Esophagus squamous epithelium (tissue), 5 donors: ENCODE measurements around the gene TRPC4. TPM values are rescaled to one million over a fixed set of nuclear protein-coding genes. Genes with fewer than 3 reads are reported as not detected.

ENCODE experiments used
- DNase-seq: peaks from one replicate; lab custom pipeline; 2025; lab: John Stamatoyannopoulos, UW
- H3K27ac ChIP-seq, 4 donors: fragments of 200-600 bp; sonication (generic); one replicate each; pipeline ENCODE4 v1.5.1; 2016 to 2019; ENCODE audit warnings: mild to moderate bottlenecking in 1 of 4
- H3K27me3 ChIP-seq, 4 donors: fragments of 200-600 bp; sonication (generic); 1 replicate in 3 of 4; 2 replicates in 1 of 4; pipeline versions ENCODE4 v1.5.1 to v1.6.0; 2017 to 2021; ENCODE audit warnings: antibody characterized with exemption in 1 of 4
- H3K36me3 ChIP-seq, 3 donors: fragments of 200-600 bp; sonication (generic); one replicate each; pipeline ENCODE4 v1.5.1; 2016 to 2019
- H3K4me1 ChIP-seq, 3 donors: fragments of 200-600 bp; sonication (generic); one replicate each; pipeline ENCODE4 v1.5.1; 2017 to 2019
- H3K4me3 ChIP-seq, 4 donors: fragments of 200-600 bp; sonication (generic); 1 replicate in 3 of 4; 2 replicates in 1 of 4; pipeline ENCODE4 v1.5.1; 2016 to 2019; ENCODE audit warnings: mild to moderate bottlenecking in 2 of 4, moderate library complexity in 1 of 4
- H3K9me3 ChIP-seq, 3 donors: fragments of 200-600 bp; sonication (generic); one replicate each; pipeline ENCODE4 v1.5.1; 2016 to 2019
- POLR2A ChIP-seq, 4 donors: fragments of 450-650 bp; IDR thresholded peaks; one replicate each; pipeline ENCODE4 v1.6.1; 2017; ENCODE audit warnings: antibody characterized with exemption in 4 of 4, mild to moderate bottlenecking in 4 of 4, moderate library complexity in 3 of 4
- WGBS, 2 donors: methylation state at CpG; one replicate each; pipeline ENCODE4 v1.1.5; 2018; 5-methylcytosine and 5-hydroxymethylcytosine counted together
- intact Hi-C: fragments of 100-400 bp; cut with DNase I; formaldehyde crosslinking; loops from one replicate; pipeline ENCODE4 v1.15.0; 2022
- total RNA-seq, 4 donors: library from RNA; depleted of rRNA; stranded (reverse); fragments of >200 nt; gene quantifications; one replicate each; pipeline ENCODE4 v1.1.0, GENCODE V29; 2016
- TF ChIP-seq, protein P1 (sequence below), 6 experiments: fragments of 450-650 bp in 4 of 6; fragments of 200-600 bp in 2 of 6; sonication (generic) in 2 of 6; IDR thresholded peaks; one replicate each; pipeline ENCODE4 v1.5.1; 2016 to 2019; ENCODE audit warnings: antibody characterized with exemption in 6 of 6, mild to moderate bottlenecking in 4 of 6, moderate library complexity in 4 of 6
- donor health status: DM: yes; HTN: yes; CAD: no.

The TRPC4 gene
- total RNA-seq, 4 donors from 2014 or later, result 0.09 to 0.19 (median 0.13) TPM; not detected in 1

DNA sequence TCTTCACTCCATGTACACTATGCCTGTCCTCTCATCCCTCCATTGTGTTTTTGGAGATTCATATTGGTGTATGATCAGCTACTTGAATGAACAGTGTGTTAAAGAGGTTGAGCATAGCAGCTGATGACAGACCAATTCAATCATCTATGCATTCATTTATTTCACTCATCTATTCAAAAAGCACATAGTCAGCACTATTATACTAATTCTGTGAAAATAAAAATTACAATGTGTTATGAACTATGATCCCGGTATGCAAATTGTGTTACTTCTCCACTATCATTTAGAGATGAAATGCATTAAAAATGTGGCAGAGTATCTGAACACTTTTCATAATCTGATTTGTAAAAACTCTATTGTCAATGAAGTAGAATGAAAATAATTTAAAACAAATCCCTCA, 5.9 kb downstream of the TRPC4 start:
- intact Hi-C loops, result no loop called here
- 84 to 86% methylated on average over 1 of the region's 1 CpG for WGBS, 2 donors
- H3K4me3 ChIP-seq, result no peak overlapping the region
- no peaks in the 10 kb centered on the region for H3K9me3 ChIP-seq
- DNase-seq, result no peak
- no peak for TF ChIP-seq POLR2A (IDR thresholded peaks at IDR 0.05)
- TF ChIP-seq, protein P1, sequence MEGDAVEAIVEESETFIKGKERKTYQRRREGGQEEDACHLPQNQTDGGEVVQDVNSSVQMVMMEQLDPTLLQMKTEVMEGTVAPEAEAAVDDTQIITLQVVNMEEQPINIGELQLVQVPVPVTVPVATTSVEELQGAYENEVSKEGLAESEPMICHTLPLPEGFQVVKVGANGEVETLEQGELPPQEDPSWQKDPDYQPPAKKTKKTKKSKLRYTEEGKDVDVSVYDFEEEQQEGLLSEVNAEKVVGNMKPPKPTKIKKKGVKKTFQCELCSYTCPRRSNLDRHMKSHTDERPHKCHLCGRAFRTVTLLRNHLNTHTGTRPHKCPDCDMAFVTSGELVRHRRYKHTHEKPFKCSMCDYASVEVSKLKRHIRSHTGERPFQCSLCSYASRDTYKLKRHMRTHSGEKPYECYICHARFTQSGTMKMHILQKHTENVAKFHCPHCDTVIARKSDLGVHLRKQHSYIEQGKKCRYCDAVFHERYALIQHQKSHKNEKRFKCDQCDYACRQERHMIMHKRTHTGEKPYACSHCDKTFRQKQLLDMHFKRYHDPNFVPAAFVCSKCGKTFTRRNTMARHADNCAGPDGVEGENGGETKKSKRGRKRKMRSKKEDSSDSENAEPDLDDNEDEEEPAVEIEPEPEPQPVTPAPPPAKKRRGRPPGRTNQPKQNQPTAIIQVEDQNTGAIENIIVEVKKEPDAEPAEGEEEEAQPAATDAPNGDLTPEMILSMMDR (IDR thresholded peaks at IDR 0.05), result no peak
- H3K27ac ChIP-seq, result no peak overlapping the region
- peaks cover 0 to 7% (median 0%) of the 10 kb centered on the region in 4 donors for H3K27me3 ChIP-seq
- no peaks in the 10 kb centered on the region for H3K4me1 ChIP-seq
- no peaks in the 10 kb centered on the region for H3K36me3 ChIP-seq

DNA sequence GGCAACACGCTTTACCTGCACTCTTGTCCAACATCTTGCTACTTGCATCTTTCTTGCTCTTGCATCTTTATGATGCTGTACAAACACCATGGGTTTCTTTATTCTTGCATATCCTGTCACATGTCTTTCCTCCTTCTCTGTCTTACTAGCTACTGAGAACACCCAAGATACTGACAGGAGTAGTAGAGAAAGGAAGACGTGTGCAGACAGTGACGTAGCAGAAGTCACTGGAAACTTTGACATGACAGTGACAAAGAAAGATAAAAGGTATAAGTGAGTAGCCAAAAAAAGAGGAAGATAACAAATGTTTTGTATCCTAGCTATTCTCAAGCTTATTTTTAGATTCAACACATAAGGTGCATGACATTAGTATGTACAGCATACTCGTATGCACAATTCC, 34.2 kb downstream of the TRPC4 start:
- H3K9me3 ChIP-seq, result no peaks in the 10 kb centered on the region
- no peaks in the 10 kb centered on the region for H3K4me1 ChIP-seq
- TF ChIP-seq, protein P1 (IDR thresholded peaks at IDR 0.05), result no peak
- no peak for TF ChIP-seq POLR2A (IDR thresholded peaks at IDR 0.05)
- H3K27ac ChIP-seq, result no peak overlapping the region
- WGBS, 2 donors, result 67% methylated on average over 4 of the region's 4 CpGs
- no peaks in the 10 kb centered on the region for H3K27me3 ChIP-seq
- no peak overlapping the region for H3K4me3 ChIP-seq
- no peak for DNase-seq
- intact Hi-C loops, result no loop called here
- H3K36me3 ChIP-seq, result no peaks in the 10 kb centered on the region

DNA sequence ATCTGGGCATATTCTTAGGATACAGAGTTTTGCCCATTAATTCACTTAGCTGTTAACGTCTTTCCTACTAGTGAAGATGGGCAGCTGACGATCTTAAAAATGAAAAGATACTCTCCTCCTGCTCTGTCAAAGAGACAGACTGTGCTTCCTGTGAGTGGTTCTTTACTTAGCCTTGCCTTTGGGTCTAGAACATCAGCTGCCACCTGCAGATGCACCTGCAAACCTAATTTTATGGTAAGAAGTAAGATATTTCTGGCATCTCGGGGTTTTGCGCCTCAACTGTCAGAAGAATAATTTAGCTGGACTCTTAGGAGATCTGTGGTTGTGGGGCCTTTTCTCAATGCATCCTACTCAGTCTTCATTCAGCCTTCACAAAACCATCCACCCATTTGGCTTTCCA, 36.2 kb downstream of the TRPC4 start:
- no peak overlapping the region for H3K4me3 ChIP-seq
- no peaks in the 10 kb centered on the region for H3K4me1 ChIP-seq
- no peaks in the 10 kb centered on the region for H3K27me3 ChIP-seq
- H3K9me3 ChIP-seq, result no peaks in the 10 kb centered on the region
- WGBS, 2 donors, result 61 to 66% methylated on average over 4 of the region's 4 CpGs
- DNase-seq, result no peak
- no peak overlapping the region for H3K27ac ChIP-seq
- TF ChIP-seq, protein P1 (IDR thresholded peaks at IDR 0.05), result no peak
- no peak for TF ChIP-seq POLR2A (IDR thresholded peaks at IDR 0.05)
- H3K36me3 ChIP-seq, result no peaks in the 10 kb centered on the region
- intact Hi-C loops, result no loop called here

DNA sequence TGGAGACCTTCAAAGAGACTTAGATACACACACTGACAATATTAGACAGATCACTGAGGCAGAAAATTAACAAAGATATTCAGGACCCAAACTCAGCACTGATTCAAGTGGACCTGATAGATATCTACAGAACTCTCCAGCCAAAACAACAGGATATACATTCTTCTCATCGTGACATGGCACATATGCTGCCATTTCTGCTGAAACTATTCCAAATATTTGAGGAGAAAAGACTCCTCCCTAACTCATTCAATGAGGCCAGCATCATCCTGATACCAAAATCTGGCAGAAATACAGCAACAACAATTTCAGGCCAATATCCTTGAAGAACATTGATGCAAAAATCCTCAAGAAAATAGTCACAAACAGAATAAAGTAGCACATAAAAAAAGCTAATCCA, 53.3 kb downstream of the TRPC4 start:
- no peak overlapping the region for H3K4me3 ChIP-seq
- H3K4me1 ChIP-seq, result no peaks in the 10 kb centered on the region
- intact Hi-C loops, result no loop called here
- peaks cover 0 to 6% (median 4%) of the 10 kb centered on the region in 3 donors for H3K9me3 ChIP-seq
- H3K27me3 ChIP-seq, result no peaks in the 10 kb centered on the region
- H3K27ac ChIP-seq, result no peak overlapping the region
- H3K36me3 ChIP-seq, result no peaks in the 10 kb centered on the region
- no peak for TF ChIP-seq POLR2A (IDR thresholded peaks at IDR 0.05)
- TF ChIP-seq, protein P1 (IDR thresholded peaks at IDR 0.05), result no peak
- 60% methylated on average over 1 of the region's 1 CpG for WGBS, 2 donors
- no peak for DNase-seq

DNA sequence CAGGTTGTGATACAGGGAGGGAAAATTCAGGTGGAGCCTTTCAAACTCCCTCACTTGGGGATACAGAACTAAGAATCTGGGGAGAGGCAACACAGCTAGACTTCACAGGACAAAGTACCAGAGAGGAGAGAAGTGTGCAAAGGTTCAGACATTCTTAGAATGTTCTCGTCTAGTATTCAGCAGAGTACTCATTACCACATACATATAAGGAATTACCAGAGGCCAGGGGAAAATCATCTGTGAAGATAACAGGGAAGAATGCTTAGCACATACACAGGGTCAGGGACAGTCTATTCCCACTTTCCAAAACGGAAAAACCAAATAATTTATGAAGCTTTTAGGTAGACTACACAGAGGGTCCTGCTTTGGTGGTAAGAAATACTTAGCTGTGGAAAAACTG, 58.1 kb downstream of the TRPC4 start:
- WGBS, 2 donors, result 50 to 51% methylated on average over 2 of the region's 2 CpGs
- Histone ChIP-seq H3K36me3 (no peaks in the 10 kb centered on the region), H3K4me3 (no peak overlapping the region), H3K27me3 (no peaks in the 10 kb centered on the region), H3K27ac (no peak overlapping the region), H3K9me3 (no peaks in the 10 kb centered on the region), H3K4me1 (no peaks in the 10 kb centered on the region)
- intact Hi-C loops, result no loop called here
- no peak for TF ChIP-seq POLR2A (IDR thresholded peaks at IDR 0.05)
- TF ChIP-seq, protein P1 (IDR thresholded peaks at IDR 0.05), result no peak
- DNase-seq, result no peak
